Left ventricle myocardium inferior (tissue), 1 donor: ENCODE measurements around the gene CXCL16. TPM values are rescaled to one million over a fixed set of nuclear protein-coding genes. Genes with fewer than 3 reads are reported as not detected.
A peak's percentile ranks its signal among the peaks of the same experiment; 100 is the strongest.
"Not testable (repeated sequence)": the region's sequence is repeated elsewhere in the genome, so short reads cannot be mapped to it uniquely, and the experiment has no call there.

ENCODE experiments used
- DNase-seq: peaks from one replicate; pipeline ENCODE4 v3.0.0-alpha.2; 2020
- H3K27ac ChIP-seq: fragments of 200-600 bp; replicated peaks from 2 replicates; pipeline ENCODE4 v1.8.0; 2021
- H3K27me3 ChIP-seq: fragments of 200-600 bp; 2 replicates; pipeline ENCODE4 v1.8.0; 2021; ENCODE audit warnings: low read depth
- H3K36me3 ChIP-seq: fragments of 200-600 bp; 2 replicates; pipeline ENCODE4 v1.8.0; 2021
- H3K4me1 ChIP-seq: fragments of 200-600 bp; 2 replicates; pipeline ENCODE4 v1.8.0; 2021
- H3K4me3 ChIP-seq: fragments of 200-600 bp; 2 replicates; pipeline ENCODE4 v1.8.0; 2021; ENCODE audit warnings: mild to moderate bottlenecking, moderate library complexity
- H3K9me3 ChIP-seq: fragments of 200-600 bp; replicated peaks from 2 replicates; pipeline ENCODE4 v1.8.0; 2021
- intact Hi-C: fragments of 100-400 bp; cut with micrococcal nuclease; formaldehyde crosslinking; loops from one replicate; pipeline ENCODE4 v1.11.0; 2022
- total RNA-seq: library from RNA; stranded (reverse); fragmentation: NEBNext Ultra II Directional; extraction: Animal tissue kit (Norgen Biotek cat#: 25700); gene quantifications from one replicate; pipeline ENCODE4 v1.2.1, GENCODE V29; 2021
- TF ChIP-seq, protein P1 (sequence below): fragments of 200-600 bp; IDR thresholded peaks from 2 replicates; pipeline ENCODE4 v1.8.0; 2021; ENCODE audit warnings: antibody characterized with exemption, mild to moderate bottlenecking, borderline replicate concordance
- donor health status: DM: no; HTN: yes; CAD: no; lungs with severe emphysema.

The CXCL16 gene
- total RNA-seq, 1 donor from 2014 or later: 3.1 TPM

- no peak for DNase-seq
- Histone ChIP-seq H3K4me3 (no peak overlapping the region), H3K9me3 (no peaks in the 10 kb centered on the region), H3K27me3 (no peaks in the 10 kb centered on the region), H3K36me3 (peaks cover 5% of the 10 kb centered on the region), H3K4me1 (peaks cover 22% of the 10 kb centered on the region), H3K27ac (no peak overlapping the region)
- TF ChIP-seq, protein P1, sequence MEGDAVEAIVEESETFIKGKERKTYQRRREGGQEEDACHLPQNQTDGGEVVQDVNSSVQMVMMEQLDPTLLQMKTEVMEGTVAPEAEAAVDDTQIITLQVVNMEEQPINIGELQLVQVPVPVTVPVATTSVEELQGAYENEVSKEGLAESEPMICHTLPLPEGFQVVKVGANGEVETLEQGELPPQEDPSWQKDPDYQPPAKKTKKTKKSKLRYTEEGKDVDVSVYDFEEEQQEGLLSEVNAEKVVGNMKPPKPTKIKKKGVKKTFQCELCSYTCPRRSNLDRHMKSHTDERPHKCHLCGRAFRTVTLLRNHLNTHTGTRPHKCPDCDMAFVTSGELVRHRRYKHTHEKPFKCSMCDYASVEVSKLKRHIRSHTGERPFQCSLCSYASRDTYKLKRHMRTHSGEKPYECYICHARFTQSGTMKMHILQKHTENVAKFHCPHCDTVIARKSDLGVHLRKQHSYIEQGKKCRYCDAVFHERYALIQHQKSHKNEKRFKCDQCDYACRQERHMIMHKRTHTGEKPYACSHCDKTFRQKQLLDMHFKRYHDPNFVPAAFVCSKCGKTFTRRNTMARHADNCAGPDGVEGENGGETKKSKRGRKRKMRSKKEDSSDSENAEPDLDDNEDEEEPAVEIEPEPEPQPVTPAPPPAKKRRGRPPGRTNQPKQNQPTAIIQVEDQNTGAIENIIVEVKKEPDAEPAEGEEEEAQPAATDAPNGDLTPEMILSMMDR: no peak
- intact Hi-C loops: no loop called here
Measured at GRCh38 chr17:4701116-4701515, 38.6 kb downstream of the CXCL16 start.

GRCh38 chr17:4699401-4700056 is 40.2 kb downstream of the CXCL16 start:
- intact Hi-C loops, H3K27ac ChIP-seq, H3K9me3 ChIP-seq, H3K36me3 ChIP-seq, H3K4me3 ChIP-seq, DNase-seq, H3K27me3 ChIP-seq: not testable (repeated sequence)
- peaks cover 20% of the 10 kb centered on the region for H3K4me1 ChIP-seq

DNA sequence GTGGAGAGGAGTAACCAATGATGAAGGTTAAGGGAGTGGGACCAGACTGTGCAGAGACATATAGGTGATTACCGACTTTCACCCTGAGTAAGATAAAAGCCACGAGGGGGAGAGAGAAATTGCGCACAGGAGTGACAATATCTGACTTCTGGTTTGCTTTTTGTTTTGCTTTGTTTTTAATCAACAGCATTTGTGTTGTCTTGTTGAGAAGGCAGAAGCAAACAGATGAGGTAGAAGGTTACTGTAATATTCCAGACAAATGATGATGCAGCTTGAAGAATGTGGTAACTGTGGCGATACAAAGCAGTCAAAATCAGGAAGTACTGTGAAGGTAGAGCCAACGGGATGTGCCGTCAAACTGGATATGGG is 43.3 kb downstream of the CXCL16 start:
- Histone ChIP-seq H3K36me3 (peaks cover 5% of the 10 kb centered on the region), H3K27me3 (no peaks in the 10 kb centered on the region), H3K4me1 (no peaks in the 10 kb centered on the region), H3K4me3 (no peak overlapping the region), H3K27ac (no peak overlapping the region), H3K9me3 (no peaks in the 10 kb centered on the region)
- DNase-seq: no peak
- TF ChIP-seq, protein P1: no peak
- intact Hi-C loops: no loop called here

- intact Hi-C loops: no loop called here
- no peaks in the 10 kb centered on the region for H3K27me3 ChIP-seq
- no peak overlapping the region for H3K4me3 ChIP-seq
- TF ChIP-seq, protein P1: no peak
- peaks cover 25% of the 10 kb centered on the region for H3K36me3 ChIP-seq
- no peak overlapping the region for H3K27ac ChIP-seq
- no peaks in the 10 kb centered on the region for H3K4me1 ChIP-seq
- DNase-seq: no peak
- no peaks in the 10 kb centered on the region for H3K9me3 ChIP-seq
Measured at GRCh38 chr17:4693416-4693815, 46.3 kb downstream of the CXCL16 start.

DNA sequence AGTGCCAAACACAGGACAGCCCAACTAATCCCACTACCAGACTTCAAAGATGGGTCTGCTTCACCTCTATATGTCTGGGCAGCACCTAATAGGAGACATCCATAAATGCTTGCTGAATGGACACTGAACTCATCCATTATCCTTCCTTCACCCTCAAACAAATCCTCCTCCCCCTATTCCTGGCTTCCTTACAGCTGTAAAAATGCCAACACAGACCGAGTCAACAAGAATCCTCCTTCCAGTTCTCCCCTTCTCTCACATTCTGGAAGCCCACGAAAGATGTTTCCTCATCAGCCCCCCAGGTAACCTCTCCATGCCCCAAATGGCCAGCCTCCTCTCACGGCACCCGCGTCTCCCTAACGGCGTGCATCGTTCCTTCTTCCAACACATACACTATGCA is 48.0 kb downstream of the CXCL16 start:
- intact Hi-C loops: no loop called here
- TF ChIP-seq, protein P1: no peak
- peaks cover 24% of the 10 kb centered on the region for H3K36me3 ChIP-seq
- H3K4me3 ChIP-seq: no peak overlapping the region
- H3K9me3 ChIP-seq: no peaks in the 10 kb centered on the region
- H3K4me1 ChIP-seq: no peaks in the 10 kb centered on the region
- no peak for DNase-seq
- no peaks in the 10 kb centered on the region for H3K27me3 ChIP-seq
- no peak overlapping the region for H3K27ac ChIP-seq

DNA sequence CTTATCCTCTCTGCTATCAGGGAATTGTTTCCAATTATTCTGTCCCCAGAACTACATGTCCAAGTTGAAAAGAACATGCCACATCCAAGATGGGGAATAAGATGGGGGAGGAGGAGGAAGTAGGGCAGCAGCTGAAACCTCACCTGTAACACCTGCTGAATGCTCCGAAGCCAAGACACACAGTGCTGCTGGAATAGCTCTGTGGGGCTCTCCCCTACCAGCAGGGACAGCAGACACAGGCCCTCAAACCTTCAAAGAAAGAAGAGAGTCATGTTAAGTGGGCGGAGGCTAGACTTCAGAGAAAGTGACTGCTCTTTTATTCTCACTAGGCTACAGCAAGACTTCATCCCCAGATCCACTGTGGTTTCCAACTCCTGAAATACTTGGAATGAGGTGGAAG is 49.0 kb downstream of the CXCL16 start:
- Histone ChIP-seq H3K36me3 (peaks cover 24% of the 10 kb centered on the region), H3K27me3 (no peaks in the 10 kb centered on the region), H3K9me3 (no peaks in the 10 kb centered on the region), H3K4me3 (no peak overlapping the region), H3K27ac (no peak overlapping the region), H3K4me1 (no peaks in the 10 kb centered on the region)
- TF ChIP-seq, protein P1: no peak
- DNase-seq: no peak
- intact Hi-C loops: no loop called here

DNA sequence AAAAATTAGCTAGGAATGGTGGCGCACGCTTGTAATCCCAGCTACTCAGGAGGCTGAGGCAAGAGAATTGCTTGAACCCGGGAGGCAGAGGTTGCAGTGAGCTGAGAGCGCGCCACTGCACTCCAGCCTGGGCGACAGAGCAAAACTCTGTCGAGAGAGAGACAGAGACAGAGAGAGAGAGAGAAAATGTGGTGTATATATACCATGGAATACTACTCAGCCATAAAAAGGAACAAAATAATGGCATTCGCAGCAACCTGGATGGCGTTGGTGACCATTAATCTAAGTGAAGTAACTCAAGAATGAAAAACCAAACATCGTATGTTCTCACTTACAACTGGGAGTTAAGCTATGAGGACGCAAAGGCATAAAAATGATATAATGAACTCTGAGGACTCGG is 49.9 kb downstream of the CXCL16 start:
- DNase-seq, intact Hi-C loops: not testable (repeated sequence)
- peaks cover 24% of the 10 kb centered on the region for H3K36me3 ChIP-seq

GRCh38 chr17:4683739-4684138 is 56.0 kb downstream of the CXCL16 start:
- H3K27ac ChIP-seq: peak overlapping the region; percentile 70
- DNase-seq: not testable (repeated sequence)

More for the DNA sequence above, 49.9 kb downstream of the CXCL16 start:
- H3K4me3 ChIP-seq, H3K4me1 ChIP-seq, H3K27me3 ChIP-seq, H3K9me3 ChIP-seq, H3K27ac ChIP-seq: not testable (repeated sequence)

More at GRCh38 chr17:4683739-4684138, 56.0 kb downstream of the CXCL16 start:
- H3K36me3 ChIP-seq: peaks cover 43% of the 10 kb centered on the region
- H3K4me3 ChIP-seq, intact Hi-C loops, H3K9me3 ChIP-seq, H3K27me3 ChIP-seq, H3K4me1 ChIP-seq: not testable (repeated sequence)
